ENCODE measurements around the gene DLGAP1. TPM values are rescaled to one million over a fixed set of nuclear protein-coding genes. Genes with fewer than 3 reads are reported as not detected.

DLGAP1 gene
- total RNA-seq, 1 experiment from 2014 or later: 23.2 TPM

GRCh38 chr18:4224031-4224704 is 230.9 kb downstream of the DLGAP1 start:
- no peak overlapping the region for H2BK120ac ChIP-seq (ENCODE audit: low read depth, low read length, poor library complexity, severe bottlenecking)
- no peak overlapping the region for H3K9ac ChIP-seq (ENCODE audit: extremely low read depth, insufficient read length, low read length)
- Mint-ChIP-seq H3K27me3 (ENCODE audit: low read depth) (no peaks in the 10 kb centered on the region), H3K9me3 (peaks cover 3 to 9% of the 10 kb centered on the region in 2 experiments; a peak in 3 of 5 replicates), H3K4me3 (no peak overlapping the region), H3K4me1 (peaks cover 10 to 12% of the 10 kb centered on the region in 2 experiments), H3K36me3 (ENCODE audit: insufficient read depth in 1 of 3, low read depth in 3 of 3) (peaks cover 3 to 11% (median 9%) of the 10 kb centered on the region in 3 experiments), H3K27ac (peak overlapping the region in 1 of 3 experiments; percentile 58; a peak in 1 of 7 replicates)
- H3K79me1 ChIP-seq (ENCODE audit: insufficient read depth, low read depth, low read length, poor library complexity, severe bottlenecking): peaks cover 2% of the 10 kb centered on the region
- H3K14ac ChIP-seq (ENCODE audit: insufficient read depth, low read length): no peak overlapping the region
- H3K23ac ChIP-seq (ENCODE audit: insufficient read length, low read depth, low read length): no peak overlapping the region
- no peaks in the 10 kb centered on the region; the same call in 1 of the 2 replicates for H3K79me2 ChIP-seq (ENCODE audit: insufficient read depth, low read length)
- H2AFZ ChIP-seq (ENCODE audit: low read length): no peak overlapping the region
- no peaks in the 10 kb centered on the region for H3K27me3 ChIP-seq (ENCODE audit: insufficient read depth, low read length)
- no peaks in the 10 kb centered on the region for H4K20me1 ChIP-seq (ENCODE audit: control insufficient read depth, insufficient read depth, insufficient read length)
- H4K91ac ChIP-seq (ENCODE audit: insufficient read length, low read depth, low read length): no peak overlapping the region
- H3K9me3 ChIP-seq (ENCODE audit: control insufficient read depth, low read depth, low read length): no peaks in the 10 kb centered on the region
- H3K27ac ChIP-seq (ENCODE audit: insufficient read length, low read depth, low read length): no peak overlapping the region
- no peak overlapping the region for H2BK12ac ChIP-seq (ENCODE audit: insufficient read length, low read depth, low read length)
- H3K23me2 ChIP-seq (ENCODE audit: insufficient read length, low read depth, low read length, poor library complexity, severe bottlenecking): no peaks in the 10 kb centered on the region
- H3K4ac ChIP-seq (ENCODE audit: low read depth, low read length): no peak overlapping the region
- no peak overlapping the region for H4K5ac ChIP-seq (ENCODE audit: insufficient read length, low read depth, low read length)
- H2BK5ac ChIP-seq (ENCODE audit: insufficient read length, low read length): no peak overlapping the region
- H3K56ac ChIP-seq (ENCODE audit: insufficient read length, low read depth, low read length): no peak overlapping the region
- TF ChIP-seq, protein P1, sequence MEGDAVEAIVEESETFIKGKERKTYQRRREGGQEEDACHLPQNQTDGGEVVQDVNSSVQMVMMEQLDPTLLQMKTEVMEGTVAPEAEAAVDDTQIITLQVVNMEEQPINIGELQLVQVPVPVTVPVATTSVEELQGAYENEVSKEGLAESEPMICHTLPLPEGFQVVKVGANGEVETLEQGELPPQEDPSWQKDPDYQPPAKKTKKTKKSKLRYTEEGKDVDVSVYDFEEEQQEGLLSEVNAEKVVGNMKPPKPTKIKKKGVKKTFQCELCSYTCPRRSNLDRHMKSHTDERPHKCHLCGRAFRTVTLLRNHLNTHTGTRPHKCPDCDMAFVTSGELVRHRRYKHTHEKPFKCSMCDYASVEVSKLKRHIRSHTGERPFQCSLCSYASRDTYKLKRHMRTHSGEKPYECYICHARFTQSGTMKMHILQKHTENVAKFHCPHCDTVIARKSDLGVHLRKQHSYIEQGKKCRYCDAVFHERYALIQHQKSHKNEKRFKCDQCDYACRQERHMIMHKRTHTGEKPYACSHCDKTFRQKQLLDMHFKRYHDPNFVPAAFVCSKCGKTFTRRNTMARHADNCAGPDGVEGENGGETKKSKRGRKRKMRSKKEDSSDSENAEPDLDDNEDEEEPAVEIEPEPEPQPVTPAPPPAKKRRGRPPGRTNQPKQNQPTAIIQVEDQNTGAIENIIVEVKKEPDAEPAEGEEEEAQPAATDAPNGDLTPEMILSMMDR (conservative IDR thresholded peaks at IDR 0.05): no peak
- WGBS (ENCODE audit: extremely low coverage, insufficient read length, low lambda C conversion rate): no CpG with 5 or more reads among the region's 4 CpGs
- no peak for DNase-seq
- no peak overlapping the region for H3T11ph ChIP-seq (ENCODE audit: low read length)
- H2BK15ac ChIP-seq (ENCODE audit: low read depth, low read length): no peak overlapping the region
- no peak overlapping the region for H3K18ac ChIP-seq (ENCODE audit: insufficient read length, low read depth, low read length)
- no peak overlapping the region for H2AK5ac ChIP-seq (ENCODE audit: insufficient read length, low read length)
- H3K4me2 ChIP-seq (ENCODE audit: insufficient read depth, insufficient read length, low read length): no peak overlapping the region
- H2BK20ac ChIP-seq (ENCODE audit: low read depth, low read length, poor library complexity, severe bottlenecking): no peak overlapping the region
- H4K8ac ChIP-seq (replicated peaks; ENCODE audit: insufficient read length, low read depth, low read length): no peak overlapping the region
- no peaks in the 10 kb centered on the region for H3K4me1 ChIP-seq (ENCODE audit: insufficient read depth, low read length)
